Measurements from ENCODE around the gene MYMK.

The MYMK gene

DNA sequence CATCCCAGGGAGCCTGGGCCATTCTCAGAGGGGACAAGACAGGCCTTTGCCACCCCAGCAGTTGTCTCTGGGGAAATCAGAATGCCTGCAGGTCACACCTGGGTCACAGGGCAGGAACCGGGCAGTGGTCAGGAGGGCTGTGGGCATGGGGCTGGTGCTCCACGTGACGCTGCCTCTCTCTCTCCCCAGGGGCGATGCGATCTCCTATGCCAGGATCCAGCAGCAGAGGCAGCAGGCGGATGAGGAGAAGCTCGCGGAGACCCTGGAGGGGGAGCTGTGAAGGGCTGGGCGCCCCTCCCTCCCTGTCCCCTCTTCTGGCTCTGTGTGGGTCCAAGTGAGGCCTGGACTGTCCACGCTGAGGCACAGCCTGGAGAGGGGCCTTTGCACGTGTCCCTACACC, 56.4 kb downstream of the MYMK start:
- DNase-seq (ENCODE audit: low read depth in 2 of 2): no peak

DNA sequence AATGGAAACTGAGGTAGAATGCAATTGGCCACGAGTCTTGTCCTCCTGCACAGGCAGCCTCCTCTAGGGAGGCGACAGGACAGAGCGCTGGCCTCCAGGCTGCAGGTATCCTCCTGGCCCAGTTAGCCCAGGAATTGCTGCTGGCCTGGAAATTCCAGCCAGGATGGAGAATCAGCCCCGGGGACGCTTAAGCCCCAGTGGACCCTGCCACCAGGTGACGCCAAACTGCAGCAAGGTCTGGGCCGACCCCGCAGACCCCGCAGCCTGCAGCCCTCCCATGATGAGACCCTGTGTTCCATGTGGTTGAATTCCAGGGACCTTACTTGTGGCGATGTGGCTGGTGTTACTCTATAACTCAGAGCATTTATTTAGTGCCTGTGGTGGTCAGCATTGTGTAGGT, 57.7 kb downstream of the MYMK start:
- no peak for DNase-seq (ENCODE audit: low read depth in 2 of 2)

DNA sequence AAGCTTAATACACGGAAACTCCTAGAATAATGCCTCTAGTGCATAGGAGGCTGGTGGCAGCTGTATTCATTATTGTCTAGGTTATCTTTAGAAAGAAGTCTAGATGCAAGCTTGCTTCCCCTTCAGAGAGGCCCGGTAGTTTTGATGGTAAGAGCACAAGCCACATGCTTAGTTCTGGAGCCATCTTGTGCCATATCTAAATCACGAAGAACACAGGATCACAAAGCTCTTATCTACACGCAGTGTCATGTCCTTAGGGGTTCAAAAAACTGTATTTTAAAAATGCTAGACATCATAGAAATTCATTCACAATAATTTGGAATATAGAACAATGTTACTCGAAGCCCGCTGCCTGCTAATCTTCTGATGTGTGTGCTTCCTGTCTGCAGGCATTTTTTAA, 58.8 kb downstream of the MYMK start:
- no peak for DNase-seq (ENCODE audit: low read depth in 2 of 2)

GRCh38 chr9:133464638-133465037, 60.1 kb downstream of the MYMK start:
- no peak for DNase-seq (ENCODE audit: low read depth in 2 of 2)

Data from activated CD4-positive, alpha-beta T cell treated with anti-CD3 and anti-CD28 coated beads for 24 hours (primary cell).